H1 (cell line): ENCODE measurements around the gene P2RY8. TPM values are rescaled to one million over a fixed set of nuclear protein-coding genes. Genes with fewer than 3 reads are reported as not detected.

Experiments used
- CTCF ChIA-PET: fragments of 300-600 bp; sonication (Branson Sonifier 250); formaldehyde crosslinking; loops from one replicate; lab custom pipeline; 2021; ENCODE audit not compliant: partially characterized antibody; lab: Charles Lee
- POLR2A ChIA-PET: fragments of 300-600 bp; sonication (Branson Sonifier 250); formaldehyde crosslinking; loops from one replicate; lab custom pipeline; 2021; ENCODE audit warnings: inconsistent platforms; ENCODE audit not compliant: partially characterized antibody; lab: Charles Lee
- DNase-seq, 2 experiments: peaks; one replicate each; pipeline versions ENCODE4 v3.0.0 to v3.0.0-alpha.2; 2010 to 2022; ENCODE audit warnings: low spot score in 2 of 2, low read depth in 1 of 2, mixed read lengths in 1 of 2
- FAIRE-seq: peaks from 2 replicates; lab custom pipeline; 2011; peaks lifted over from hg19 to GRCh38; lab: Jason Lieb, UNC
- H2AFZ ChIP-seq: 2 replicates; pipeline ENCODE4 v1.8.1; 2012; ENCODE audit warnings: low read length, inconsistent platforms
- H2AK5ac ChIP-seq: 2 replicates; pipeline ENCODE4 v1.6.1; 2013; ENCODE audit warnings: low read depth, low read length
- H2BK120ac ChIP-seq: replicated peaks from 2 replicates; pipeline ENCODE3; 2013; ENCODE audit warnings: low read depth, low read length, inconsistent platforms
- H2BK12ac ChIP-seq: 2 replicates; pipeline ENCODE4 v1.6.1; 2013; ENCODE audit warnings: low read depth, low read length
- H2BK15ac ChIP-seq: 2 replicates; pipeline ENCODE4 v1.6.1; 2013; ENCODE audit warnings: low read length
- H2BK20ac ChIP-seq: 2 replicates; pipeline ENCODE4 v1.6.1; 2013; ENCODE audit warnings: low read length
- H2BK5ac ChIP-seq: 2 replicates; pipeline ENCODE4 v1.6.1; 2013; ENCODE audit warnings: low read depth, low read length
- H3K14ac ChIP-seq: 2 replicates; pipeline ENCODE4 v1.6.1; 2013; ENCODE audit warnings: inconsistent platforms; ENCODE audit not compliant: insufficient read length
- H3K18ac ChIP-seq: 2 replicates; pipeline ENCODE4 v1.6.1; 2013; ENCODE audit warnings: low read length; ENCODE audit errors: extremely low read depth
- H3K23ac ChIP-seq: 2 replicates; pipeline ENCODE4 v1.6.1; 2013; ENCODE audit warnings: inconsistent platforms; ENCODE audit not compliant: insufficient read length
- H3K23me2 ChIP-seq: 2 replicates; pipeline ENCODE4 v1.6.1; 2013; ENCODE audit warnings: low read depth, low read length
- H3K27ac ChIP-seq: 2 replicates; pipeline ENCODE4 v1.6.1; 2011; ENCODE audit warnings: low read depth, low read length, inconsistent platforms
- H3K27me3 ChIP-seq, 4 experiments: replicated peaks in 1 of 4; 1 replicate in 1 of 4; 2 replicates in 3 of 4; pipeline versions ENCODE4 v1.6.1 to v1.8.1; 2011 to 2013; ENCODE audit warnings: low read length in 3 of 4, mild to moderate bottlenecking in 3 of 4, inconsistent platforms in 2 of 4, mixed read lengths in 2 of 4, moderate library complexity in 1 of 4; ENCODE audit not compliant: control insufficient read depth in 3 of 4, insufficient read depth in 3 of 4; ENCODE audit errors: extremely low read depth in 1 of 4
- H3K36me3 ChIP-seq, 4 experiments: 2 replicates each; pipeline versions ENCODE4 v1.6.1 to v1.8.1; 2011 to 2013; ENCODE audit warnings: mild to moderate bottlenecking in 4 of 4, low read length in 3 of 4, moderate library complexity in 2 of 4, control low read depth in 1 of 4, inconsistent platforms in 1 of 4; ENCODE audit not compliant: insufficient read depth in 4 of 4, control insufficient read depth in 2 of 4
- H3K4ac ChIP-seq: replicated peaks from 2 replicates; pipeline ENCODE3; 2013; ENCODE audit warnings: low read length, low read depth, mixed read lengths, inconsistent platforms; ENCODE audit not compliant: insufficient read length
- H3K4me1 ChIP-seq, 4 experiments: replicated peaks in 1 of 4; 1 replicate in 1 of 4; 2 replicates in 3 of 4; pipeline versions ENCODE4 v1.6.1 to v1.8.1; 2011 to 2013; ENCODE audit warnings: low read length in 3 of 4, inconsistent platforms in 2 of 4, mixed read lengths in 1 of 4; ENCODE audit not compliant: insufficient read depth in 4 of 4, control insufficient read depth in 3 of 4
- H3K4me2 ChIP-seq, 2 experiments: 2 replicates each; pipeline versions ENCODE4 v1.6.1 to v1.8.1; 2011 to 2013; ENCODE audit warnings: low read depth in 2 of 2, low read length in 2 of 2, control low read depth in 1 of 2, inconsistent platforms in 1 of 2, mild to moderate bottlenecking in 1 of 2; ENCODE audit not compliant: insufficient read depth in 1 of 2
- H3K4me3 ChIP-seq, 4 experiments: fragments of 200-600, 300-600 bp in 1 of 4; sonication (generic), shearing (Covaris generic), sonication (Bioruptor Twin) in 1 of 4; 2 replicates each; pipeline versions ENCODE4 v1.5.1 to v1.8.1; 2011 to 2016; ENCODE audit warnings: low read length in 4 of 4, low read depth in 3 of 4, control low read depth in 2 of 4, inconsistent platforms in 2 of 4, mild to moderate bottlenecking in 2 of 4, mixed read lengths in 1 of 4, moderate library complexity in 1 of 4; ENCODE audit not compliant: insufficient read depth in 2 of 4; ENCODE audit errors: extremely low read depth in 1 of 4
- H3K56ac ChIP-seq: replicated peaks from 2 replicates; pipeline ENCODE3; 2013; ENCODE audit warnings: low read depth, mild to moderate bottlenecking, mixed read lengths, low read length, inconsistent platforms; ENCODE audit not compliant: insufficient read length
- H3K79me1 ChIP-seq: 2 replicates; pipeline ENCODE4 v1.6.1; 2013; ENCODE audit warnings: low read depth, low read length, control low read depth
- H3K79me2 ChIP-seq, 2 experiments: 2 replicates each; pipeline versions ENCODE4 v1.6.1 to v1.8.1; 2012 to 2013; ENCODE audit warnings: low read length in 2 of 2, mild to moderate bottlenecking in 2 of 2, inconsistent platforms in 1 of 2; ENCODE audit not compliant: insufficient read depth in 2 of 2, control insufficient read depth in 1 of 2
- H3K9ac ChIP-seq, 4 experiments: replicated peaks in 1 of 4; 1 replicate in 1 of 4; 2 replicates in 3 of 4; pipeline versions ENCODE4 v1.6.1 to v1.8.1; 2011 to 2013; ENCODE audit warnings: low read depth in 3 of 4, low read length in 3 of 4, control low read depth in 2 of 4, mild to moderate bottlenecking in 2 of 4, moderate library complexity in 2 of 4, inconsistent platforms in 1 of 4; ENCODE audit errors: extremely low read depth in 1 of 4
- H3K9me3 ChIP-seq, 2 experiments: 2 replicates each; pipeline versions ENCODE4 v1.6.1 to v1.8.1; 2012 to 2013; ENCODE audit warnings: mild to moderate bottlenecking in 2 of 2, moderate library complexity in 2 of 2, control low read depth in 1 of 2, inconsistent platforms in 1 of 2, low read depth in 1 of 2, low read length in 1 of 2, mixed read lengths in 1 of 2; ENCODE audit not compliant: insufficient read depth in 2 of 2
- H4K20me1 ChIP-seq, 2 experiments: replicated peaks in 1 of 2; 2 replicates each; pipeline versions ENCODE3 to v1.8.1; 2011 to 2013; ENCODE audit warnings: inconsistent platforms in 2 of 2, low read length in 2 of 2, mild to moderate bottlenecking in 1 of 2; ENCODE audit not compliant: insufficient read depth in 2 of 2, control insufficient read depth in 1 of 2
- H4K5ac ChIP-seq: 2 replicates; pipeline ENCODE4 v1.6.1; 2013; ENCODE audit warnings: low read length, low read depth, mixed read lengths, inconsistent platforms; ENCODE audit not compliant: insufficient read length
- H4K8ac ChIP-seq: 2 replicates; pipeline ENCODE4 v1.8.0; 2013; ENCODE audit warnings: mild to moderate bottlenecking, moderate library complexity, low read length, inconsistent platforms; ENCODE audit not compliant: insufficient read depth; ENCODE audit errors: extremely low read depth
- H4K91ac ChIP-seq: replicated peaks from 2 replicates; pipeline ENCODE3; 2013; ENCODE audit warnings: low read length, mixed read lengths, inconsistent platforms; ENCODE audit not compliant: insufficient read length
- BRCA1 ChIP-seq: IDR thresholded peaks from 2 replicates; pipeline ENCODE4 v1.6.1; 2012; ENCODE audit warnings: low read depth, low read length, improper control_type of control experiment
- CHD1 ChIP-seq: IDR thresholded peaks from 2 replicates; pipeline ENCODE4 v1.6.1; 2012; ENCODE audit warnings: low read depth, low read length, improper control_type of control experiment
- EP300 ChIP-seq, 2 experiments: IDR thresholded peaks; 1 replicate in 1 of 2; 2 replicates in 1 of 2; pipeline ENCODE4 v1.6.1; 2011 to 2012; ENCODE audit warnings: low read depth in 2 of 2, low read length in 2 of 2, mild to moderate bottlenecking in 2 of 2, borderline replicate concordance in 1 of 2, inconsistent platforms in 1 of 2, moderate library complexity in 1 of 2
- JUN ChIP-seq: IDR thresholded peaks from 2 replicates; pipeline ENCODE4 v1.6.1; 2011; ENCODE audit warnings: low read depth, mild to moderate bottlenecking, improper control_type of control experiment, low read length
- KDM5A ChIP-seq: fragments of 200-600 bp; IDR thresholded peaks from 2 replicates; pipeline ENCODE4 v1.7.1; 2012; ENCODE audit warnings: mild to moderate bottlenecking, low read length, inconsistent platforms, mixed read lengths
- POLR2AphosphoS5 ChIP-seq: IDR thresholded peaks from 2 replicates; pipeline ENCODE4 v1.6.1; 2011; ENCODE audit warnings: low read depth, low read length
- POU5F1 ChIP-seq: IDR thresholded peaks from 2 replicates; pipeline ENCODE4 v1.6.1; 2011; ENCODE audit warnings: low read depth, mild to moderate bottlenecking, low read length, moderate library complexity
- SIRT6 ChIP-seq: IDR thresholded peaks from one replicate; pipeline ENCODE4 v1.7.1; 2012; ENCODE audit warnings: low read length, inconsistent platforms
- SIX5 ChIP-seq: IDR thresholded peaks from 2 replicates; pipeline ENCODE4 v1.6.1; 2011; ENCODE audit warnings: mild to moderate bottlenecking, low read depth, low read length
- SP4 ChIP-seq: IDR thresholded peaks from 2 replicates; pipeline ENCODE4 v1.6.1; 2012; ENCODE audit warnings: low read length, inconsistent platforms
- SRF ChIP-seq: IDR thresholded peaks from 2 replicates; pipeline ENCODE4 v1.6.1; 2011; ENCODE audit warnings: mild to moderate bottlenecking, low read depth, low read length, moderate library complexity
- WGBS, 2 experiments: shearing (Covaris generic) in 1 of 2; methylation state at CpG; one replicate each; pipeline versions ENCODE4 v1.1.6 to v1.1.7; 2013 to 2015; ENCODE audit warnings: low lambda C conversion rate in 2 of 2, mixed read lengths in 2 of 2, inconsistent platforms in 1 of 2, low coverage in 1 of 2, missing lambda C conversion rate in 1 of 2; ENCODE audit not compliant: insufficient replicate concordance in 2 of 2, insufficient coverage in 1 of 2, insufficient read length in 1 of 2; ENCODE audit errors: extremely low coverage in 1 of 2, missing lambda C conversion rate in 1 of 2; 5-methylcytosine and 5-hydroxymethylcytosine counted together
- polyA plus RNA-seq, 7 experiments: library from polyadenylated mRNA; depleted of rRNA in 3 of 7; stranded (reverse) in 5 of 7; unstranded in 2 of 7; fragments of >200 nt in 5 of 7; fragments of 200-250 nt in 2 of 7; gene quantifications; 1 replicate in 5 of 7; 2 replicates in 1 of 7; 4 replicates in 1 of 7; pipeline versions ENCODE4 v1.2.1 to v1.2.3, GENCODE V29; 2011 to 2013; ENCODE audit warnings: missing spikeins in 2 of 7, mixed read lengths in 2 of 7
- total RNA-seq: library from RNA; stranded (reverse); fragmentation: NEBNext Ultra II Directional; extraction: Animal tissue kit (Norgen Biotek cat#: 25700); gene quantifications from 2 replicates; pipeline ENCODE4 v1.2.1, GENCODE V29; 2021
- TF ChIP-seq, protein P1 (sequence below): IDR thresholded peaks from 2 replicates; pipeline ENCODE4 v1.6.1; 2011; ENCODE audit warnings: low read depth, mild to moderate bottlenecking, low read length; ENCODE audit not compliant: insufficient read depth
- TF ChIP-seq, protein P2 (sequence below): IDR thresholded peaks from 2 replicates; pipeline ENCODE4 v1.6.1; 2012; ENCODE audit warnings: inconsistent platforms

P2RY8 gene
- total and polyA plus RNA-seq, 2 of the 8 experiments (the other 6 are each of a cell fraction or from before 2014, with no cell fraction given), result 0.09 to 0.15 TPM

DNA sequence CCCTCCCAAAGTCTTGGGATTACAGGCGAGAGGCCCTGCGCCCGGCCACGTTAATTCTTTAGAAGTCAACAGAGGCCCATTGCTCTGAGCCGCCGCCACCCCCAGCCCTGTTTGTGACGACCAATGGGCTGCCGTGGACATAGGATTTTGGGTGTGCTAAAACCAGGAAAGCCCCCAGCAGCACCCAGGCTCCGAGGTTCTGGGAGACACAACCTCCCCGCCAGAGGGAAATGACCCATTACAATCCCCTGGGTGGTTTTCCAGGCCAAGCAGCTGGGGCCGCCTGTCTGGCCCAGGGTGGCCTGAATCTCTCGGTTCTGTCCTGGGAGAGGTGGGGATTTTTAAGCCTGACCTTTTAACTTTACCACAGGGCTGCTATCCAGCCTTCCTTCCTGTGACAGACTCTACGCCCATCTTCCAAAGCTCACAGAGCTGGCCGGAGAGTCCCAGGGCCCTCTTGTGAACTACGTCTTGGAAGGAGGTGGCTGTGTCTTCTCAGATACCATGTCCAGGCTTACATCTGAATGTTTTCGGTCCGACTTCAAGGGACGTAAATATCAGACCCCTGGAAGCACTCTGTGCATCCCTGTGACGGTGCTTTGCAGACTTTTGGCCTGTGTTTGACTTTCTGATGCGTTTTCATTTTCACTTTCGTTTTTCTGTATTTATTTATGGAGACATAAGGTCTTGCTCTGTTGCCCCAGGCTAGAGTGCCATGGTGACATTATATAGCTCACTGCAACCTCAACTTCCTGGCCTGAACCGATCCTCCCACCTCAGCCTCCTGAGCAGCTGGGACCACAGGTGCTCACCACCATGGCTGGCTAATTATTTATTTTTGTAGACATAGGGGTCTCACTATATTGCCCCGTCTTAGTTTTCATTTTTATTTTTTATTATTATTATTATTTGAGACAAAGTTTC is 36.0 kb downstream of the P2RY8 start:
- WGBS, 2 experiments, result 91% methylated on average over 23 of the region's 23 CpGs; no CpG with 5 or more reads in 1 of the 2 experiments
- TF ChIP-seq, protein P1, sequence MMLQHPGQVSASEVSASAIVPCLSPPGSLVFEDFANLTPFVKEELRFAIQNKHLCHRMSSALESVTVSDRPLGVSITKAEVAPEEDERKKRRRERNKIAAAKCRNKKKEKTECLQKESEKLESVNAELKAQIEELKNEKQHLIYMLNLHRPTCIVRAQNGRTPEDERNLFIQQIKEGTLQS, result no peak
- TF ChIP-seq KDM5A, result no peak
- no peak for TF ChIP-seq SP4
- no peak for TF ChIP-seq JUN
- TF ChIP-seq SIRT6, result no peak
- no peak for TF ChIP-seq SRF
- no peak for TF ChIP-seq POLR2AphosphoS5
- no peak for TF ChIP-seq BRCA1
- TF ChIP-seq SIX5, result no peak
- TF ChIP-seq POU5F1, result no peak
- TF ChIP-seq EP300 (IDR thresholded peaks at IDR 0.05; ENCODE audit: borderline replicate concordance in 1 of 2, low read depth in 2 of 2, low read length in 2 of 2), result no peak
- TF ChIP-seq, protein P2, sequence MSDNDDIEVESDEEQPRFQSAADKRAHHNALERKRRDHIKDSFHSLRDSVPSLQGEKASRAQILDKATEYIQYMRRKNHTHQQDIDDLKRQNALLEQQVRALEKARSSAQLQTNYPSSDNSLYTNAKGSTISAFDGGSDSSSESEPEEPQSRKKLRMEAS, result no peak
- TF ChIP-seq CHD1, result no peak

More for the DNA sequence above, 36.0 kb downstream of the P2RY8 start:
- DNase-seq (peak in 1 of 2 experiments; percentile 37), FAIRE-seq (no peak)
- Histone ChIP-seq H4K5ac (no peak overlapping the region), H2BK120ac (no peak overlapping the region), H4K91ac (no peak overlapping the region), H3K23ac (no peak overlapping the region), H2BK12ac (no peak overlapping the region), H3K4me2 (no peak overlapping the region), H3K18ac (no peak overlapping the region), H3K9me3 (no peaks in the 10 kb centered on the region), H3K27me3 (no peaks in the 10 kb centered on the region), H2BK15ac (no peak overlapping the region), H3K4ac (no peak overlapping the region), H3K27ac (no peak overlapping the region), H3K23me2 (no peaks in the 10 kb centered on the region), H2BK5ac (no peak overlapping the region), H3K4me1 (no peaks in the 10 kb centered on the region), H3K9ac (no peak overlapping the region), H2BK20ac (no peak overlapping the region), H3K14ac (no peak overlapping the region), H3K36me3 (no peaks in the 10 kb centered on the region), H3K79me1 (no peaks in the 10 kb centered on the region), H3K4me3 (no peak overlapping the region), H3K56ac (no peak overlapping the region), H3K79me2 (no peaks in the 10 kb centered on the region), H4K8ac (no peak overlapping the region), H4K20me1 (no peaks in the 10 kb centered on the region), H2AK5ac (no peak overlapping the region), H2AFZ (no peak overlapping the region)
- CTCF ChIA-PET, result no interaction called here
- POLR2A ChIA-PET, result no interaction called here
